Body of pancreas (tissue), 4 donors: Measurements from ENCODE around the gene RAD17. TPM values are rescaled to one million over a fixed set of nuclear protein-coding genes. Genes with fewer than 3 reads are reported as not detected.

Experiments
- ATAC-seq: fragments of 150-250 bp; one replicate; pipeline ENCODE4 v1.9.1; 2016
- DNase-seq, 4 donors: peaks; one replicate each; pipeline ENCODE4 v3.0.0-alpha.2; 2019
- H3K27ac ChIP-seq, 4 donors: fragments of 200-600 bp; sonication (generic); 1 replicate in 3 of 4; 2 replicates in 1 of 4; pipeline versions ENCODE4 v1.5.1 to v1.6.1; 2016 to 2019; ENCODE audit warnings: mild to moderate bottlenecking in 1 of 4, mixed read lengths in 1 of 4, moderate library complexity in 1 of 4
- H3K27me3 ChIP-seq, 2 donors: fragments of 200-600 bp; sonication (generic); one replicate each; pipeline ENCODE4 v1.6.0; 2016; ENCODE audit warnings: mild to moderate bottlenecking in 1 of 2
- H3K36me3 ChIP-seq, 2 donors: fragments of 200-600 bp; sonication (generic); replicated peaks in 1 of 2; 2 replicates each; pipeline ENCODE4 v1.5.1; 2016; ENCODE audit warnings: low read depth in 2 of 2; ENCODE audit not compliant: insufficient read depth in 1 of 2
- H3K4me1 ChIP-seq: fragments of 200-600 bp; sonication (generic); one replicate; pipeline ENCODE4 v1.6.0; 2016
- H3K4me3 ChIP-seq, 2 donors: fragments of 200-600 bp; sonication (generic); 1 replicate in 1 of 2; 2 replicates in 1 of 2; pipeline ENCODE4 v1.5.1; 2016 to 2019
- H3K9me3 ChIP-seq, 3 donors: fragments of 200-600 bp; sonication (generic); 1 replicate in 2 of 3; 2 replicates in 1 of 3; pipeline ENCODE4 v1.5.1; 2016
- CTCF ChIP-seq, 7 experiments: fragments of 450-650 bp in 4 of 7; fragments of 200-600 bp in 3 of 7; sonication (generic) in 3 of 7; IDR thresholded peaks; one replicate each; pipeline ENCODE4 v1.5.1; 2016 to 2019; ENCODE audit warnings: antibody characterized with exemption in 7 of 7
- POLR2A ChIP-seq, 3 donors: fragments of 450-650 bp; IDR thresholded peaks; one replicate each; pipeline ENCODE4 v1.6.1; 2016; ENCODE audit warnings: antibody characterized with exemption in 3 of 3, mild to moderate bottlenecking in 2 of 3
- WGBS, 2 donors: methylation state at CpG; one replicate each; pipeline ENCODE4 v1.1.5; 2017; 5-methylcytosine and 5-hydroxymethylcytosine counted together
- intact Hi-C: fragments of 100-400 bp; cut with DNase I; formaldehyde crosslinking; loops from one replicate; pipeline ENCODE4 v1.15.1; 2023
- total RNA-seq, 2 donors: library from RNA; depleted of rRNA; stranded (reverse); fragments of >200 nt; gene quantifications; one replicate each; pipeline ENCODE4 v1.1.0, GENCODE V29; 2016

RAD17 gene
- total RNA-seq, 2 donors from 2014 or later, result 8.3 to 17.5 TPM

GRCh38 chr5:69416180-69416579 lies 46.6 kb downstream of the RAD17 start:
- Histone ChIP-seq H3K9me3 (no peaks in the 10 kb centered on the region), H3K4me1 (peaks cover 33% of the 10 kb centered on the region), H3K27ac (peak overlapping the region; percentile 91 to 98 (median 95)), H3K4me3 (peak overlapping the region in 1 of 2 donors; percentile 57), H3K27me3 (no peaks in the 10 kb centered on the region), H3K36me3 (no peaks in the 10 kb centered on the region)
- peak in 1 of 4 donors; percentile 16 for DNase-seq
- TF ChIP-seq POLR2A (IDR thresholded peaks at IDR 0.05), result no peak
- TF ChIP-seq CTCF (IDR thresholded peaks at IDR 0.05), result no peak
- intact Hi-C loops, result no loop called here
- no peak for ATAC-seq
- WGBS, 2 donors, result 19 to 24% methylated on average over 6 of the region's 6 CpGs

GRCh38 chr5:69416699-69417098 lies 47.1 kb downstream of the RAD17 start:
- Histone ChIP-seq H3K36me3 (no peaks in the 10 kb centered on the region), H3K27ac (peak overlapping the region in 1 of 4 donors; percentile 98), H3K9me3 (no peaks in the 10 kb centered on the region), H3K27me3 (no peaks in the 10 kb centered on the region), H3K4me1 (peaks cover 33% of the 10 kb centered on the region), H3K4me3 (peak overlapping the region in 1 of 2 donors; percentile 57)
- intact Hi-C loops, result no loop called here
- ATAC-seq, result no peak
- TF ChIP-seq POLR2A (IDR thresholded peaks at IDR 0.05) (no peak), CTCF (IDR thresholded peaks at IDR 0.05) (no peak)
- DNase-seq, result no peak

GRCh38 chr5:69418554-69418953 lies 48.9 kb downstream of the RAD17 start:
- no peak for ATAC-seq
- no peak overlapping the region for H3K4me3 ChIP-seq

GRCh38 chr5:69431424-69432303 lies 62.0 kb downstream of the RAD17 start:
- WGBS, 2 donors, result 83 to 84% methylated on average over 11 of the region's 11 CpGs
- H3K27me3 ChIP-seq, result no peaks in the 10 kb centered on the region
- no peaks in the 10 kb centered on the region for H3K4me1 ChIP-seq
- ATAC-seq (no peak), DNase-seq (no peak)
- intact Hi-C loops, result no loop called here
- H3K27ac ChIP-seq, result no peak overlapping the region
- TF ChIP-seq CTCF (IDR thresholded peaks at IDR 0.05), result no peak
- no peak for TF ChIP-seq POLR2A (IDR thresholded peaks at IDR 0.05)
- peaks cover 0 to 6% of the 10 kb centered on the region in 2 donors for H3K36me3 ChIP-seq
- no peak overlapping the region for H3K4me3 ChIP-seq
- H3K9me3 ChIP-seq, result no peaks in the 10 kb centered on the region

More at GRCh38 chr5:69418554-69418953, 48.9 kb downstream of the RAD17 start:
- no peaks in the 10 kb centered on the region for H3K9me3 ChIP-seq
- H3K27me3 ChIP-seq, result no peaks in the 10 kb centered on the region
- 93 to 96% methylated on average over 3 of the region's 3 CpGs for WGBS, 2 donors
- intact Hi-C loops, result no loop called here
- peaks cover 33% of the 10 kb centered on the region for H3K4me1 ChIP-seq
- no peak for DNase-seq
- TF ChIP-seq CTCF (IDR thresholded peaks at IDR 0.05) (no peak), POLR2A (IDR thresholded peaks at IDR 0.05) (no peak)
- H3K27ac ChIP-seq, result no peak overlapping the region
- H3K36me3 ChIP-seq, result no peaks in the 10 kb centered on the region
